A172 (cell line): ENCODE measurements around the gene DNAJC13. TPM values are rescaled to one million over a fixed set of nuclear protein-coding genes. Genes with fewer than 3 reads are reported as not detected.

Source experiments
- DNase-seq: peaks from one replicate; pipeline ENCODE4 v3.0.0-alpha.2; 2015; ENCODE audit warnings: low spot score
- total RNA-seq: library from RNA; depleted of rRNA; stranded (reverse); fragments of >200 nt; shearing (Covaris generic); gene quantifications from 2 replicates; pipeline ENCODE4 v1.2.3, GENCODE V29; 2014

DNAJC13 gene
- total RNA-seq, 1 experiment from 2014 or later: 68.7 TPM

DNA sequence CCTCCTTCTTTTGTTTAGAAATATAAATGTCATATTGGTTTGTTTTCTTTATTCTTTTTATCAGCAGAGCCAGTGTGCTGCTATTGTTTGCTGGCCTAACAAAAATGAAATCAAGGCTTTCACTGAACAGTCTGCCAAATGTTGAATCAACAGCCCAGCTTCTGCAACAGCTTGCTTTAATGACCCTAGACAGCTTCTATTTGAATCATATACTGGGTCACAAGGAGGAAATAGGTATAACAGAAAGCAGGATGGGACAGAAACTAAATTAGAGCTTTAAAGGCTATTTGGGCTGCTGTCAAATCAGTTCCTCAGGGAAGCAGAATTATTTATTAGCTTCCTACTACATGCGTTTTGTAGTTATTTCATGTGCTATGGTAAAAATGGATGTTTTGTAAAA lies 12.1 kb upstream of the DNAJC13 start:
- DNase-seq: no peak

DNA sequence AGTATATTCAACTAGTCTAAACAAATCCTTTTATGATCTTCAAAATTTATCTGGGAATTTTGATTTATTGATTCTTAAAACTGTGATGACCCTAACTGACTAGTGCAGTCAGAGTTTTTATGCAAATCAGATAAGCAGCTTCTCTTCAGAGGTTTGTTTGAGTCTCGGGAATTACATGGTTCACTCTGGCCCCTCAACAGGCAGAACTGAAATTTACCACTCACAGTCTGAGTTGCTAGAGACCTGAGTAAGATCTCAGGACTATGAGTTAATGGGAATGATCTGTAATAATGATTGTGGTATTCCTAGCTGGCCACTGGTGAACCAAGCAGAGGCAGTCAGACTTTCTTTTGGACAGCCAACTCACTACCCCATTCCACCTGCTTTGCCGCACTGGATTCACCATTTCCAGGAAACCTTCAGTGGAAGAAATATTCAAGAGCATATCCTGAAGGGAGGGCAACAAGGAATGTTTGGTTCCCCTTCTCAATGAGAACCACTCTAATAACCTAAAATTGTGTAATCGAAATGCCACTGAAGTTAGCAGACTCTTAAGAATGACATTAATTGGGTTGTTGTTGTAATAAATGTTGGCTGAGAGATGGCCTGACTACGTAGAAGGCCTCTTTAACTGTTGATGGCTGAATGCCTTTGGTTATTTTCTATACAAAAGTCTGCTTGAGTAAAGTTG lies 11.5 kb upstream of the DNAJC13 start:
- no peak for DNase-seq

- no peak for DNase-seq
Observed at GRCh38 chr3:132406587-132406986, 10.7 kb upstream of the DNAJC13 start.

DNA sequence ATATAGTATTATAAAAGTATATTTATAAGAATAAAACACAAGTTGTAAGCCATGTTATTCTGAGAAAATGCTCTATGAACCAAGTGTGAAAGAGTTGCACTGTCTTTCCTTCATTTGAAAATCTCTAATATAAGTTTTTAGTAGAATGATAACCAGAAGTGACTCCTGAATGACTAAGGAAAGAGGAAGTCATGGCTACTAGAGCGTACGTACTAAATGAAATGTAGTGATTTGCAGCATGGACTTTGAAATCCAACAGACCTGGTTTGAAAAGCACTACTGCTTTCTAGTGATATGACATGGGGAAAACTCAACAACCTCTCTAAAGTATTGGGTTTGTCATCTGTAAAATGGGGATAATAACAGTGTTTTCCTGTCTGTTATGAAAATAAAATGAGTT lies 10.3 kb upstream of the DNAJC13 start:
- no peak for DNase-seq

DNA sequence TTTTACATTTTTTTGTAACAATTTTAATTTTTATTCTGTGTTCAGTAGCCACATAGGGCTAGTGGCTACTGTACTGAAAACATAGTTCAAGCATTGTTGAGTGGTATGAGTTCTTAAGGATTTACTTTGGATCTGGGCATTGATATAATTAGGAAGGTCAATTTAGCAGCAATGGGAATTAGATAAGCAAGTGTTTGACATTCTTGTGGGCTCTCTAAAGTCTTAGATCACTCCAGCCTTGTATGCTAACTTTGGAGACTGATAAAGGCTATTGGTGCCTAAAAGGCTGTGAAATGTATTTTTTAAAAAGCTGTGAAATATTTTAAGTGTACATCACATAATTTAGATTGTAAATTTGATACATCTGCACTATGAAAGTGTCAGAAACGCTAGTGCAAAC lies 2.5 kb upstream of the DNAJC13 start:
- no peak for DNase-seq

GRCh38 chr3:132416161-132416560 lies 1.1 kb upstream of the DNAJC13 start:
- DNase-seq: no peak

DNA sequence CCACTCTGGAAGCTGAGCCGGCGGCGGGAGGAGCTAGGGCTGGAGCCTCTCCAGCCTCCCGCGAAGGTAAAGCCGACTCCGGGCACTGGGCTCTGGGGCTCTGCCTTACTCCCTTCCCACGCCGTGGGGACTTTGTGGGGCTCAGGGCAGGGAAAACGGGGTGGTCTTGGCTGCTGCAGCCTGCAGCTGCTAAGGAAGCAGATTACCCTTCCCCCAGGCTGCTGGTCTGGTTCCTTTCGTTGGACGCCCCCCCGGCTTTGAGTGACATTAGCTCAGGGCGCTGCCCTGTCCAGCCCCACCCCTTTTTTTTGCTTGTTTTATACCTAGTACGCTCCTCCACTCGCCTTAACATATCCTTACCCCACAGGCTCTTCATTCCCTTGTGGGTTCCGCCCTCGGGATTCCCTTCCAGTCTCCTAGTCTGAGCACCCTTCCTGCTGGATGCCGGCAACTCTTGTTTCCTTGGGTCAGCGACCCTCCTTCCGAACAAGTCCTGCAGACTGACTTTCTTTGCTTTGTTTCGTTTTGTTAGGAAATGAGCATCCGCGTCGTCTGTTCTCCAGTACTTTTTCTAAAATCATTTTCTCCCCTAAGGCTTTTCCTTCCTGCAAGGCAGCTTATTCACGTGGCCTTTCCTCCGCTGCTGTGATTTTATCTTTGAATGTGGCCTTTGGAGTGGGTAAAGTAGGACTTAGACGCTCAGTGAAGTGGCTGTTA lies 551 bp downstream of the DNAJC13 start:
- peak; percentile 94 for DNase-seq

DNA sequence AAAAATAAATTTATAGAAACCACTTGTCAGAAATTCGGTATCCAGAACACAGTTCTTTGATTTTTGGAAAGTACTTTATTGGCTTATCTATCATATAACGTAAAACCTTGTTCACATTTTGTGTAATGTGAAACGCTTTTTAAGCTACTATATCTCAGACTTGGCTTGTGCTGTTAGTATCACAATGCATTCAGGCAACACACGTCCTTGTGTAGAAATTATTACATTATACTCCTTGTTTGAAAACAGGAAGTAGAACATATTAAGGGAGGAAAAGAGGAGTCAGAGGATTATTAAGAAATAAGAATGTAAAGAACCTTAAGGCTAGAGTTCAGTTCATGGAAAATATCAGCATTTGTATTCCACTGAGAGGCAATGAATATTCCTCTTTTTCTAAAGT lies 1.6 kb downstream of the DNAJC13 start:
- DNase-seq: no peak

GRCh38 chr3:132421832-132422231 lies 4.5 kb downstream of the DNAJC13 start:
- DNase-seq: peak; percentile 49

- DNase-seq: no peak
Observed at GRCh38 chr3:132422531-132422930, 5.2 kb downstream of the DNAJC13 start.

- DNase-seq: peak; percentile 86
Observed at GRCh38 chr3:132432639-132433038, 15.3 kb downstream of the DNAJC13 start.

- peak; percentile 13 for DNase-seq
Observed at GRCh38 chr3:132433121-132433520, 15.8 kb downstream of the DNAJC13 start.

- DNase-seq: no peak
Observed at GRCh38 chr3:132435224-132435910, 18.1 kb downstream of the DNAJC13 start.

GRCh38 chr3:132435911-132436425 lies 18.7 kb downstream of the DNAJC13 start:
- DNase-seq: no peak

DNA sequence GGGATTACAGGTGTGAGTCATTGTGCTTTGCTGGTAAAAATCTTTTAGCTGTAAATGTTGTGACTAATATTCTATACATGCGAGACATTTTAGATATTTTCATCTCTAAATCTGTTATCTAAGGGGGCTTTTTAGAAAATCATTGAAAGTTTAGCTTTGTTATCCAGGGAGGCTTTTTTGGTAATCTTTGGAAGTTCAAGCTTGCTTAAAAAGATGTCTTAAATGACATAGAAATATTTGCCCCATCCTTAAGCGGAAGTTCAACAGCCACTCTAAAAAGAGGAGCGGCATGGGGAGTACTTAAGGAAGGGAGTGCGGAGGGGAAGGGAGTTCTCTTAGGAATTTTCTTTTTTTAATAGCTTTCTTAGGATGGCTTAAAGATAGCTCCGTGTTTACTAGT lies 26.1 kb downstream of the DNAJC13 start:
- DNase-seq: peak; percentile 68

- DNase-seq: no peak
Observed at GRCh38 chr3:132444383-132444782, 27.1 kb downstream of the DNAJC13 start.

- peak; percentile 50 for DNase-seq
Observed at GRCh38 chr3:132445817-132446216, 28.5 kb downstream of the DNAJC13 start.

DNA sequence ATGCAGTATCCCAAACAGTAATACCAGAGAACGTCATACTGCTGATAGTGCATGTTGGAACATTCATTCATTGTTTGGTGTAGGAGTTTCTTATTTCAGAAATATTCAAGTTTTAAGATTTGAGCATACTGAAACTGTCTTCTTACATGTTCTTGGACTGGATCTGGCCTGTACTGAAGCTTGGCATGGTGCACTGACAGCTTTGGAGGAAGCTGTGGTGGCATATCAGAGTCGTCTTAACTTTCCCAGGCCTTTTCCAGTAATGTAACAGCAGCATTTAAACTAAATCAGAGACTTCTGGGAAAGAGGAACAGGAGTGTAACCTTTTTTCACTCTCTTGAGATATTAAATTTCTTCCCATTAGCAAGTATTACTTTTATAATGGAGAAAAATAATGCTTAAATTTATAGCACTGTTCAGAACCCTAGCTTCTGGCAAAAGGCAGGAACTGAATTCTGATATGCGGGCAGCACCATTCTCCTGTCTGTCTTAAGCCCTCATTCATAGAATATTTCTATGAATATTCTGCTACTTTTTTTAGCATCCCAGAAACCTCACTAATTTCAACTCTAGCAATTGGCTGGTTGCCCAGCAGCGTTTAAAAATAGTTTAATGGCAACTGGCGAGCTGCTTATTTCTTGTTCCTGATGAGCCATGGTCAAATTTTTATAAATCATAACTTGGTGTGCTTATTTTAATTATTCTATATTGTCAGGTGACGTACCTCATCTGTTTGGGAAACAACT lies 31.1 kb downstream of the DNAJC13 start:
- DNase-seq: no peak

- DNase-seq: no peak
Observed at GRCh38 chr3:132456136-132456535, 38.8 kb downstream of the DNAJC13 start.

DNA sequence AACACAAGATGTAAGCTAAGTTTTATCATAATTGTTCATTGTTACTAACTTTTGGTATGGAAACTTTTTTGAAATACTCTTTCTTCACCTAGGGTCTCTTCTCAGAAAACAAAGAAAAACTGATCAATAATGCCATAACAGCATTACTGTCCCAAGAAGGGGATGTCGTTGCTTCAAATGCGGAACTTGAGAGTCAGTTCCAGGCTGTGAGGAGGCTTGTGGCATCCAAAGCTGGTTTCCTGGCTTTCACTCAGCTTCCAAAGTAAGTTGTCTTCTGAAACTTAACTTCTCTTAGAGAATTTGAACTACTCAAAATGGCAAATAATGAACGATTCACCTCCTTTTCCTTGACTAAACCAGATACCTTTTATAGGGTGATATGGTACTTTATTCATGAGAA lies 39.3 kb downstream of the DNAJC13 start:
- no peak for DNase-seq

GRCh38 chr3:132457286-132457685 lies 40.0 kb downstream of the DNAJC13 start:
- DNase-seq: no peak

DNA sequence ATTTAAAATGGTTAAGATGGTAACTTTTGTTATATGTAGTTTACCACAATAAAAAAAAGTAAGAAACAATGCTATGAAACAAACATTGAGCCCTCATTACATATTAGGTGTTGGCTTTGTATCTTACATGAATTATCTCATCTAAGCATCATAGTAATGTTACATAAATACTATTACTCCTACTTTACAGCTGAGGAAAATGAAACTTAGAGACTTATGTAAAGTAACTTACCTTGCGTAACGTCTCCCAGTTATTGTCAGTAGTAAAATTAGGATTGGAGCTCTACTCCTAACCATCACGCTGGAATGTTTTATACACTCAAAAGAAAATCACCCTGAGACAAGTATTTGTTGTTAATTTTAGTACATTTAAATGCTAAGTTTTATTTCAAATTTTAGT lies 42.2 kb downstream of the DNAJC13 start:
- DNase-seq: no peak
